Ovary (tissue), 3 donors: ENCODE data around the gene HOXB8.

Source experiments
- CTCF ChIP-seq, 3 donors: fragments of 450-650 bp in 2 of 3; fragments of 200-600 bp in 1 of 3; IDR thresholded peaks; one replicate each; pipeline versions ENCODE4 v1.5.1 to v1.8.0; 2016 to 2022; ENCODE audit warnings: antibody characterized with exemption in 3 of 3, mild to moderate bottlenecking in 1 of 3
- EP300 ChIP-seq: sonication (generic); formaldehyde crosslinking; IDR thresholded peaks from one replicate; pipeline ENCODE4 v1.6.1; 2017; ENCODE audit warnings: antibody characterized with exemption
- POLR2A ChIP-seq: fragments of 450-650 bp; IDR thresholded peaks from one replicate; pipeline ENCODE4 v1.6.1; 2017; ENCODE audit warnings: antibody characterized with exemption, mild to moderate bottlenecking, moderate library complexity
- donor health status: DM: no; HTN: no; CAD: no.

GRCh38 chr17:48565925-48566710 is 49.0 kb downstream of the HOXB8 start:
- TF ChIP-seq EP300: no peak
- TF ChIP-seq POLR2A: no peak
- TF ChIP-seq CTCF (IDR thresholded peaks at IDR 0.05): no peak
